A549 treated with GW870086 at 1 μM for 4 hours (cell line): Measurements from ENCODE around the gene CHKB. TPM values are rescaled to one million over a fixed set of nuclear protein-coding genes. Genes with fewer than 3 reads are reported as not detected.

Experiments used
- total RNA-seq: library from RNA; stranded (reverse); fragments of 200-300 nt; extraction: Qiagen RNA extraction; gene quantifications from 5 replicates; pipeline ENCODE4 v1.2.3, GENCODE V29; 2022; ENCODE audit warnings: low read depth

CHKB gene
- total RNA-seq: 12.2 to 23.0 TPM (median 17.5 TPM) in 5 replicates

GRCh38 chr22:50582493-50583293 is at the start of gene CHKB:
CHKB (minus strand) TSS chr22:50582849; CDS start chr22:50582781, 68 bp downstream.

GRCh38 chr22:50627642-50628542 is 45.2 kb upstream of the CHKB start, which contains the start of gene ARSA:
ARSA (minus strand) TSS chr22:50628152; CDS start chr22:50627779, 373 bp downstream.

GRCh38 chr22:50600538-50600937 is 17.9 kb upstream of the CHKB start, which contains the start of gene MAPK8IP2:
MAPK8IP2 (plus strand) TSS chr22:50600793; CDS start chr22:50600819, 26 bp downstream.

GRCh38 chr22:50577987-50578775 is 4.5 kb downstream of the CHKB start, which contains the start of gene CPT1B:
CPT1B (minus strand) TSS chr22:50578427; CDS start chr22:50577915, 512 bp downstream.

GRCh38 chr22:50562523-50563412 is 19.9 kb downstream of the CHKB start, which contains the start of gene SYCE3:
SYCE3 (minus strand) TSS chr22:50562919; CDS start chr22:50556405, 6,514 bp downstream.

GRCh38 chr22:50545522-50546325 is 36.9 kb downstream of the CHKB start, which contains the start of gene KLHDC7B:
KLHDC7B (plus strand) TSS chr22:50545899; CDS start chr22:50546244, 345 bp downstream.

GRCh38 chr22:50529897-50530579 is 52.6 kb downstream of the CHKB start, which contains the start of gene TYMP:
TYMP (minus strand) TSS chr22:50530012; CDS start chr22:50529709, 303 bp downstream.

Other genes with a start within 250 kb of the CHKB start
- gene PPP6R2, start 239.5 kb downstream of the CHKB start, total RNA-seq: 10.3 to 13.6 TPM (median 13.2 TPM) in 5 replicates
- gene SBF1, start 107.8 kb downstream of the CHKB start, total RNA-seq: 17.3 to 26.0 TPM (median 23.4 TPM) in 5 replicates
- 0.57 to 0.71 TPM (median 0.64 TPM) in 5 replicates for gene ADM2, start 101.3 kb downstream of the CHKB start, total RNA-seq
- gene MIOX, start 96.0 kb downstream of the CHKB start, total RNA-seq: 0.09 TPM in 1 of 5 replicates, not detected in the others
- 34.6 to 48.2 TPM (median 46.9 TPM) in 5 replicates for gene LMF2, start 75.1 kb downstream of the CHKB start, total RNA-seq
- 32.6 to 42.7 TPM (median 36.6 TPM) in 5 replicates for gene NCAPH2, start 74.6 kb downstream of the CHKB start, total RNA-seq
- gene SCO2, start 57.3 kb downstream of the CHKB start, total RNA-seq: 3.0 to 6.3 TPM (median 5.7 TPM) in 5 replicates
- 11.7 to 19.6 TPM (median 17.7 TPM) in 5 replicates for gene TYMP, start 52.8 kb downstream of the CHKB start, total RNA-seq
- not detected in 5 replicates for gene KLHDC7B, start 37.0 kb downstream of the CHKB start, total RNA-seq
- gene SYCE3, start 19.9 kb downstream of the CHKB start, total RNA-seq: 0.40 to 0.80 TPM (median 0.75 TPM) in 3 of 5 replicates, not detected in the others
- gene CPT1B, start 4.4 kb downstream of the CHKB start, total RNA-seq: 7.6 to 13.7 TPM (median 11.2 TPM) in 5 replicates
- 2.9 to 3.9 TPM (median 3.7 TPM) in 5 replicates for gene MAPK8IP2, start 17.9 kb upstream of the CHKB start, total RNA-seq
- gene ARSA, start 45.3 kb upstream of the CHKB start, total RNA-seq: 17.0 to 23.9 TPM (median 22.0 TPM) in 5 replicates
- gene SHANK3, start 90.0 kb upstream of the CHKB start, total RNA-seq: 3.0 to 5.3 TPM (median 4.1 TPM) in 5 replicates
- 0.11 to 0.14 TPM in 2 of 5 replicates, not detected in the others for gene ACR, start 155.4 kb upstream of the CHKB start, total RNA-seq
- 15.5 to 19.4 TPM (median 18.4 TPM) in 5 replicates for gene RABL2B, start 200.8 kb upstream of the CHKB start, total RNA-seq